ENCODE data around the gene PCSK2.
"Not testable (repeated sequence)": the region's sequence is repeated elsewhere in the genome, so short reads cannot be mapped to it uniquely, and the experiment has no call there.

Gene PCSK2

GRCh38 chr20:17202030-17202429 is 24.8 kb upstream of the PCSK2 start:
- Histone ChIP-seq H3K27ac (no peak overlapping the region), H3K27me3 (ENCODE audit: insufficient read depth, low read depth, severe bottlenecking) (no peaks in the 10 kb centered on the region)
- TF ChIP-seq CTCF (IDR thresholded peaks at IDR 0.05; ENCODE audit: low read depth, low read length): no peak

GRCh38 chr20:17202673-17203072 is 24.2 kb upstream of the PCSK2 start:
- Histone ChIP-seq H3K9me3 (ENCODE audit: severe bottlenecking) (no peaks in the 10 kb centered on the region), H3K36me3 (no peaks in the 10 kb centered on the region), H3K4me3 (ENCODE audit: low read depth, low read length) (no peak overlapping the region), H3K27ac (no peak overlapping the region), H3K27me3 (ENCODE audit: insufficient read depth, low read depth, severe bottlenecking) (no peaks in the 10 kb centered on the region)
- no peak for TF ChIP-seq CTCF (IDR thresholded peaks at IDR 0.05; ENCODE audit: low read depth, low read length)
- no peak for DNase-seq

More at GRCh38 chr20:17202030-17202429, 24.8 kb upstream of the PCSK2 start:
- Histone ChIP-seq H3K9me3 (ENCODE audit: severe bottlenecking) (no peaks in the 10 kb centered on the region), H3K4me3 (ENCODE audit: low read depth, low read length) (no peak overlapping the region), H3K36me3 (no peaks in the 10 kb centered on the region)
- no peak for DNase-seq

- no peak for DNase-seq
- TF ChIP-seq CTCF (IDR thresholded peaks at IDR 0.05; ENCODE audit: low read depth, low read length): no peak
- H3K4me3 ChIP-seq (ENCODE audit: low read depth, low read length): no peak overlapping the region
- no peaks in the 10 kb centered on the region for H3K9me3 ChIP-seq (ENCODE audit: severe bottlenecking)
- no peak overlapping the region for H3K27ac ChIP-seq
- no peaks in the 10 kb centered on the region for H3K27me3 ChIP-seq (ENCODE audit: insufficient read depth, low read depth, severe bottlenecking)
- no peaks in the 10 kb centered on the region for H3K36me3 ChIP-seq
Observed at GRCh38 chr20:17205084-17205813, 21.6 kb upstream of the PCSK2 start.

- H3K9me3 ChIP-seq (ENCODE audit: severe bottlenecking): no peaks in the 10 kb centered on the region
- DNase-seq: no peak
- TF ChIP-seq CTCF (IDR thresholded peaks at IDR 0.05; ENCODE audit: low read depth, low read length): no peak
- H3K27me3 ChIP-seq (ENCODE audit: insufficient read depth, low read depth, severe bottlenecking): no peaks in the 10 kb centered on the region
- no peaks in the 10 kb centered on the region for H3K36me3 ChIP-seq
- H3K4me3 ChIP-seq (ENCODE audit: low read depth, low read length): no peak overlapping the region
- no peak overlapping the region for H3K27ac ChIP-seq
Observed at GRCh38 chr20:17210387-17210786, 16.5 kb upstream of the PCSK2 start.

- H3K9me3 ChIP-seq (ENCODE audit: severe bottlenecking): no peaks in the 10 kb centered on the region
- no peak for TF ChIP-seq CTCF (IDR thresholded peaks at IDR 0.05; ENCODE audit: low read depth, low read length)
- no peaks in the 10 kb centered on the region for H3K36me3 ChIP-seq
- no peak overlapping the region for H3K27ac ChIP-seq
- no peak overlapping the region for H3K4me3 ChIP-seq (ENCODE audit: low read depth, low read length)
- no peaks in the 10 kb centered on the region for H3K27me3 ChIP-seq (ENCODE audit: insufficient read depth, low read depth, severe bottlenecking)
- no peak for DNase-seq
Observed at GRCh38 chr20:17210983-17211382, 15.9 kb upstream of the PCSK2 start.

GRCh38 chr20:17215167-17215566 is 11.7 kb upstream of the PCSK2 start:
- H3K27me3 ChIP-seq (ENCODE audit: insufficient read depth, low read depth, severe bottlenecking): no peaks in the 10 kb centered on the region
- no peaks in the 10 kb centered on the region for H3K9me3 ChIP-seq (ENCODE audit: severe bottlenecking)
- no peak for TF ChIP-seq CTCF (IDR thresholded peaks at IDR 0.05; ENCODE audit: low read depth, low read length)
- no peak overlapping the region for H3K27ac ChIP-seq
- DNase-seq: no peak
- no peak overlapping the region for H3K4me3 ChIP-seq (ENCODE audit: low read depth, low read length)
- H3K36me3 ChIP-seq: no peaks in the 10 kb centered on the region

GRCh38 chr20:17219856-17220255 is 7.0 kb upstream of the PCSK2 start:
- H3K36me3 ChIP-seq; H3K27ac ChIP-seq; H3K9me3 ChIP-seq (ENCODE audit: severe bottlenecking); H3K4me3 ChIP-seq (ENCODE audit: low read depth, low read length); H3K27me3 ChIP-seq (ENCODE audit: insufficient read depth, low read depth, severe bottlenecking); DNase-seq: not testable (repeated sequence)
